Hepatocyte (in vitro differentiated cells): ENCODE results near the gene RPL36A.

Source experiments
- CTCF ChIP-seq: fragments of 200-600 bp; sonication (generic); IDR thresholded peaks from 2 replicates; pipeline ENCODE4 v1.5.1; 2016; ENCODE audit warnings: antibody characterized with exemption, mild to moderate bottlenecking; ENCODE audit not compliant: poor library complexity
- EZH2 ChIP-seq: fragments of 200-600 bp; sonication (generic); IDR thresholded peaks from 2 replicates; pipeline ENCODE4 v1.6.1; 2016; ENCODE audit warnings: antibody characterized with exemption, mild to moderate bottlenecking, borderline replicate concordance

GRCh38 chrX:101383679-101384205 lies 7.1 kb upstream of the RPL36A start:
- TF ChIP-seq CTCF (no peak), EZH2 (no peak)
